ENCODE results near the gene MUSTN1. TPM values are rescaled to one million over a fixed set of nuclear protein-coding genes. Genes with fewer than 3 reads are reported as not detected.

Gene MUSTN1
- total and polyA plus RNA-seq, 2 donors (not counting 1 experiment from before 2014, with no cell fraction given) = 0.79 to 11.2 TPM

DNA sequence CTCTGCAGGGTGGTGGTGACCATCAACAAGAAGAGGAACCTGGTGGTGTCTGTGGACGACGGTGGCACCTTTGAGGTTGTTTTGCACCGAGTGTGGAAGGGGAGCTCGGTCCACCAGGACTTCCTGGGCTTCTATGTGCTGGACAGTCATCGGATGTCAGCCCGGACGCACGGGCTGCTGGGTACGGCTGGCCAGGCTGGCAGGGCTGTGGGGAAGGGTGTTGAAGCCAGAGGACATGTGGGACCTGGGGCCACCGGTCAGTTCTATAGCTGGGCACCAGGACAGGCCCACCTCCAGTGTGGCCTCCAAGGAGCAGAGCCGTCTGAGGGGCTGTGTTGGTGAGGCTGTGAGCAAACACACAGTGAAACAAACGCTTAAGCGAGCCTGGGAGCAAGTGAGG, 44.1 kb downstream of the MUSTN1 start:
- H3K36me3 ChIP-seq (replicated peaks in 1 of 2; ENCODE audit: control extremely low read depth in 1 of 2, control insufficient read depth in 1 of 2, extremely low read depth in 1 of 2, insufficient read depth in 2 of 2, low read length in 1 of 2) = no peaks in the 10 kb centered on the region
- WGBS (ENCODE audit: insufficient coverage) = 93% methylated on average over 13 of the region's 13 CpGs
- H3K9me3 ChIP-seq (ENCODE audit: control extremely low read depth in 1 of 3, control insufficient read depth in 2 of 3, insufficient read depth in 1 of 3, low read length in 2 of 3) = no peaks in the 10 kb centered on the region
- intact Hi-C loops (cut with micrococcal nuclease) = no loop called here
- no peak overlapping the region for H2AFZ ChIP-seq (ENCODE audit: insufficient read depth, low read depth, low read length, poor library complexity, severe bottlenecking)
- H3K27me3 ChIP-seq (replicated peaks in 1 of 4; ENCODE audit: control extremely low read depth in 1 of 4, control insufficient read depth in 3 of 4, insufficient read depth in 4 of 4, low read length in 3 of 4) = no peaks in the 10 kb centered on the region
- Mint-ChIP-seq H3K27ac (no peak overlapping the region), H3K4me3 (no peak overlapping the region), H3K4me1 (no peaks in the 10 kb centered on the region), H3K27me3 (no peaks in the 10 kb centered on the region), H3K9me3 (ENCODE audit: insufficient read depth) (no peaks in the 10 kb centered on the region)
- H3K4me1 ChIP-seq (ENCODE audit: control insufficient read depth in 2 of 2, insufficient read depth in 2 of 2, low read length in 2 of 2) = no peaks in the 10 kb centered on the region
- H3K9ac ChIP-seq (ENCODE audit: low read length) = no peak overlapping the region
- TF ChIP-seq, protein P1, sequence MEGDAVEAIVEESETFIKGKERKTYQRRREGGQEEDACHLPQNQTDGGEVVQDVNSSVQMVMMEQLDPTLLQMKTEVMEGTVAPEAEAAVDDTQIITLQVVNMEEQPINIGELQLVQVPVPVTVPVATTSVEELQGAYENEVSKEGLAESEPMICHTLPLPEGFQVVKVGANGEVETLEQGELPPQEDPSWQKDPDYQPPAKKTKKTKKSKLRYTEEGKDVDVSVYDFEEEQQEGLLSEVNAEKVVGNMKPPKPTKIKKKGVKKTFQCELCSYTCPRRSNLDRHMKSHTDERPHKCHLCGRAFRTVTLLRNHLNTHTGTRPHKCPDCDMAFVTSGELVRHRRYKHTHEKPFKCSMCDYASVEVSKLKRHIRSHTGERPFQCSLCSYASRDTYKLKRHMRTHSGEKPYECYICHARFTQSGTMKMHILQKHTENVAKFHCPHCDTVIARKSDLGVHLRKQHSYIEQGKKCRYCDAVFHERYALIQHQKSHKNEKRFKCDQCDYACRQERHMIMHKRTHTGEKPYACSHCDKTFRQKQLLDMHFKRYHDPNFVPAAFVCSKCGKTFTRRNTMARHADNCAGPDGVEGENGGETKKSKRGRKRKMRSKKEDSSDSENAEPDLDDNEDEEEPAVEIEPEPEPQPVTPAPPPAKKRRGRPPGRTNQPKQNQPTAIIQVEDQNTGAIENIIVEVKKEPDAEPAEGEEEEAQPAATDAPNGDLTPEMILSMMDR (IDR thresholded peaks at IDR 0.05) = no peak
- no peak for TF ChIP-seq EZH2 (IDR thresholded peaks at IDR 0.05; ENCODE audit: borderline replicate concordance, insufficient read depth, low read depth, low read length, poor library complexity, severe bottlenecking)
- POLR2A ChIA-PET = no interaction called here
- CTCF ChIA-PET = no interaction called here
- DNase-seq (no peak), ATAC-seq (ENCODE audit: low read depth) (no peak)
- no peak overlapping the region for H3K27ac ChIP-seq (ENCODE audit: low read length in 2 of 2)
- no peaks in the 10 kb centered on the region for H3K79me2 ChIP-seq (ENCODE audit: control insufficient read depth, insufficient read depth, low read length)
- no peak overlapping the region for H3K4me3 ChIP-seq (ENCODE audit: control extremely low read depth in 1 of 5, extremely low read depth in 1 of 5, insufficient read depth in 1 of 5, low read depth in 2 of 5, low read length in 4 of 5)
- H3K4me2 ChIP-seq (replicated peaks; ENCODE audit: low read depth, low read length, poor library complexity, severe bottlenecking) = no peak overlapping the region
- no peaks in the 10 kb centered on the region for H4K20me1 ChIP-seq (ENCODE audit: control insufficient read depth, insufficient read depth, low read length, poor library complexity, severe bottlenecking)

DNA sequence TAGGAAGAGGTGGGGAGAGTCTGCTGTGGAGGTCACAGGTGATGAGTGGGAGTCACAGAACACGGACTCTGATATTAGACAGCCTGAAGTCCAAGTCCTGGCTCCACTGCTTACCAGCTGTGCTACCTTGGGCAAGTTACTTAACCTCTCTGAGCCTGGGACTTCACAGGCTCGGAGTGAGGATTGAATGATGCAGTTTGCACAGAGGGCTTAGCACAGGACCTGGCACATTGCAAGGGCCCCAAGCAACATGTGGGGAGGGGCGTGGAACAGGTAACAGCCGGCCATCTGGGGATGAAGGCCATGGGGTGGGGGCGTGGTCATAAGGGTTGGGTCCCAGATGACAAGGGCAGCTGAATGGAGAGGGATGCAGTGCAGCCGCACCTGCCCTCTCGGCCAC, 44.5 kb downstream of the MUSTN1 start:
- Mint-ChIP-seq H3K9me3 (ENCODE audit: insufficient read depth) (no peaks in the 10 kb centered on the region), H3K4me3 (no peak overlapping the region), H3K27me3 (no peaks in the 10 kb centered on the region), H3K27ac (no peak overlapping the region), H3K4me1 (no peaks in the 10 kb centered on the region)
- 90% methylated on average over 7 of the region's 7 CpGs for WGBS (ENCODE audit: insufficient coverage)
- Histone ChIP-seq H3K4me1 (ENCODE audit: control insufficient read depth in 2 of 2, insufficient read depth in 2 of 2, low read length in 2 of 2) (no peaks in the 10 kb centered on the region), H2AFZ (ENCODE audit: insufficient read depth, low read depth, low read length, poor library complexity, severe bottlenecking) (no peak overlapping the region), H4K20me1 (ENCODE audit: control insufficient read depth, insufficient read depth, low read length, poor library complexity, severe bottlenecking) (no peaks in the 10 kb centered on the region), H3K4me2 (replicated peaks; ENCODE audit: low read depth, low read length, poor library complexity, severe bottlenecking) (no peak overlapping the region), H3K27me3 (replicated peaks in 1 of 4; ENCODE audit: control extremely low read depth in 1 of 4, control insufficient read depth in 3 of 4, insufficient read depth in 4 of 4, low read length in 3 of 4) (no peaks in the 10 kb centered on the region), H3K4me3 (ENCODE audit: control extremely low read depth in 1 of 5, extremely low read depth in 1 of 5, insufficient read depth in 1 of 5, low read depth in 2 of 5, low read length in 4 of 5) (no peak overlapping the region), H3K27ac (ENCODE audit: low read length in 2 of 2) (no peak overlapping the region), H3K9ac (ENCODE audit: low read length) (no peak overlapping the region), H3K79me2 (ENCODE audit: control insufficient read depth, insufficient read depth, low read length) (no peaks in the 10 kb centered on the region), H3K36me3 (replicated peaks in 1 of 2; ENCODE audit: control extremely low read depth in 1 of 2, control insufficient read depth in 1 of 2, extremely low read depth in 1 of 2, insufficient read depth in 2 of 2, low read length in 1 of 2) (no peaks in the 10 kb centered on the region), H3K9me3 (ENCODE audit: control extremely low read depth in 1 of 3, control insufficient read depth in 2 of 3, insufficient read depth in 1 of 3, low read length in 2 of 3) (no peaks in the 10 kb centered on the region)
- CTCF ChIA-PET = no interaction called here
- POLR2A ChIA-PET = no interaction called here
- TF ChIP-seq EZH2 (IDR thresholded peaks at IDR 0.05; ENCODE audit: borderline replicate concordance, insufficient read depth, low read depth, low read length, poor library complexity, severe bottlenecking) = no peak
- TF ChIP-seq, protein P1 (IDR thresholded peaks at IDR 0.05) = no peak
- DNase-seq (no peak), ATAC-seq (ENCODE audit: low read depth) (no peak)
- intact Hi-C loops (cut with micrococcal nuclease) = no loop called here
